HG02798 (cell line): ENCODE data around the gene ZNF22.

Experiments
- ATAC-seq: cut with Tn5 transposase; IDR thresholded peaks from one replicate; pipeline ENCODE4 v1.9.1; 2021; ENCODE audit warnings: mild to moderate bottlenecking; ENCODE audit not compliant: unreplicated experiment, poor library complexity

Gene ZNF22

DNA sequence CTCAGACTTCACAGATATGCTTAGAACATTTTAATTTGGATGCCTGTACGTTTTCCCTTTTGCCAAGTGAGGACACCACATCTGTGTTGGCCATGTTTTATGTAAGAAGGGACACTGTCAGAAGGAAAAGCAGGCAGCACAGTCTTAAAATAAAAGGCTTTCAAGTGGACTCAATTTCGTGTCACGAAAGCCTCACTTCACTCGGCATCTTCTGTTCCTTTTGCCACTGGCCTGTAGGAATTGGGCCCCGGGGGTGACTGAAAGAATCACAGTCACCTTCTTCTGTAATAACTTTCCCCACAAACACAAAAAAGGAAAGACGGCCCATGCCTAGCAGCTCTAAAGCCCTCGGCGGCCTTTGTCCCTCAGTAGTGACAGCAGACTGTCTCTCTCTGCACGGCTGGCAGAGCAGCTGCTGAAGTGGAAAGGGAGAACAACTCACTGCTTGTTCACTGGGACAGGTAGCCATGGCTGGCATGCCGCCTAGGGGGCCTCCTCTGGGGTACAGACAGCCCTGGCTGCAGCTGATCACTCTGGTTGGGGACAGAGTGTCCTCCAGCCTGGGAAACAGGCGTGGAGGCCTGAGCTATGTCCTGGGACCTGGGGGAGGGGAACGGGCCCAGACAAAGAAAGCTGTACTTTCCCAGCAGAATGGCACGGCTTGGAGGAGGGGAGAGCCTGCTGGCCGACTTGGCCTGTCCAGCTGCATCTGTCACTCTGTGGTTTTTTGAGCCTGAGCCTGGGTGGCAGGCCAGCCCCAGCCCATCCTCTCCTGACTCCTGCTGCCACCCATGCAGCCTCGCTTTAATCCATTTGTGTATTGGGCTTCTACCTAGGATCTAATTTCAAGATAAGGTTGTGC is 36.7 kb upstream of the ZNF22 start:
- no peak for ATAC-seq

DNA sequence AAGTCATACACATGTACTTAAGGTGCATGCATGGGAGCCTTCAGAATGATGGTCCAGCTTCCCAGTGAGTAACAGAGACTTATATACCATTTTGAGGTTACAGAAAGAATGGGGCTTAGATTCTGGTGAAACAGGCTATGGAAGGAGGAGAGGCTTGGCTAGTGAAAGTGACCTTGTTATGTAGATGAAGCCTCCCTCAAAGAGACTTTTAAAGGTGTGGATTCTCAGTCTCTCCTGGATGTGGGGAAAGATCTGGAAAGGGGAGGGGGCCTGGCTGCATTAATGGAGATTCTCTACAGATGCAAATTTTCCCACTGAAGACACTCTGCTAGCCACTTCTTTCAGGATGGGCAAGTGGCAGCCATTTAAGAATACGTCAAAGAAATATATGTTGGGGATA is 35.6 kb upstream of the ZNF22 start:
- ATAC-seq: no peak

DNA sequence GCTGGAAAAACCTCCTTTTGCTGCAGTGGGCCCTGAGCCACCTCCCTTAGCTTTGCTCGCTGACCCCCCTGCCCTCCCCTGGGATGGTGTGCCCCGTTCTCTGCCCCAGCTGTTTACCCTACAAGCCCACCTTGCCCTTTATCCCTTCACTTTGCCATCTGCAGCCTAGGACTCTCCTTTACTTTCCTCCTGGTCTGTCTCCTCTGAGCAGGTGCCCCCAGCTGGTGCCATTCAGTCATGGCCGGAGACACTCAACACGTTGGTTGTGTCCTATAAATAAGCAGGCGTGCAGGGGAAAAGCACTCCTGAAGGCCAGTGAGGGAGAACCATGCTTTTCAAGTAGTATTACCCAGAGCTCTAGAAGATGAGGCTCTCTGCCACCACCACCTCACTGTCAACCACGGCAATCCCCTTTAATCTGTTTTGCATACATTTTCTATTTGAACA is 35.0 kb upstream of the ZNF22 start:
- ATAC-seq: peak; percentile 40

DNA sequence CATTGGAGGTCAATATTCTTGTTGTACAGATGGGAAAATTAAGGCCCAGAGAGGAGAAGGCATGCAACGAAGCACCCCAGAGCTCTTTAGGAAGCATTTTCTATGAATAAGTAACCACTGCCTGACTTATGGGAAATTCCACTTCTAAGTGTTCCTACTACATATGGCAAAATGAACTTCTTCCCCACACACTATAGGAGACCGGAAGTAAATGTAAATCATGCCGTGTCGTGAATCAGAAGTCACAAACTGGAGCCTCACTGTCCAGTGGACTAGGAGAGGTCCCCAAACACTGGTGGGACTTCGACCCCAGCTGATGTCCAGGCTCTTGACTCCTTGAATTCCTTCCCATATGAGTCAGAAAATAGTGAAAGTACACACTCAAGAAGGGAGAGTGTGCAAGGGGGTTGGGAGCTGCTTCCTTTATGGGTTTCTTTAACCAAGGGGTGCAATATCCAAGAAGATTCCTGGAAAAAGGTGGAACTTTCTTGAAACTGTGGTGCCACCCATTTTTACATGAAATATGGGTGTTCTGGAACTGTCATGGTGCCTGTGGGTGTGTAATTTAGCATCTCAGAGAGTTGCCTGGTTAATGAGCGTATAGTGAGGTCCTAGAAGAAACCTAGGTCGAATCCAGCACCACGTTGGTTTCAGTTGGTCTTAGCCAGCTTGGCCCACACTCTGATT is 34.5 kb upstream of the ZNF22 start:
- peak; percentile 30 for ATAC-seq

DNA sequence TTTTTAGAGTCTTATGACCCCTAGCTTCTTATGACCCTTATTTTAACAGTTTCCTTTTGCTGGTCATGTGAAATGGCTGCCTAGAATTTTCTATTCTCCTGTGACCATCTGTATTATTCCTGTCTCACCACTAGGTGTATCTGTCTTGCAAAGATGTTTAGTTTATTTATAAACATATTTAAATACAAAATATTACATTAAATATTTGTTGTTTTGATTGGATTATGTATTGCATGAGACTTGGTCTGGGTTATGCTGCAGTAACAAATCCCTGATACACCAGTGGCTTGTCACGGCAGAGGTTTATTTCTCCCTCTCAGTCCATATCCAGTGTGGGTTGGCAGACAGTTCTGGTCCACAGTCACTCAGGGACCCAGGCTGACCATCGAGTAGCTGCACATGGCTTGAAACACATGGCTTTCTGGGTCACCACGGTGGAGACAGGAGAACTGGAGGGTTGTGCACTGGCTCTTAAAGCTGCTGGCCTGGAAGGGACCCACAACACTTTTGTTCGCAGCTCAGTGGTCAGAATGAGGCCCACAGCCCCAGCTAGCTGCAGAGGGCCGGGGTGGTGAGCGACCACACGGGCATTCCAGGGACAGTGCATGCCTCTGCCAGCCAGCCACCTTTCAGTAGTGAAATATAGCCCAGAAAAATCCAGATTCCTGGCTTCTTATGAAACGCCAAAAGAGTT is 33.8 kb upstream of the ZNF22 start:
- ATAC-seq: no peak

DNA sequence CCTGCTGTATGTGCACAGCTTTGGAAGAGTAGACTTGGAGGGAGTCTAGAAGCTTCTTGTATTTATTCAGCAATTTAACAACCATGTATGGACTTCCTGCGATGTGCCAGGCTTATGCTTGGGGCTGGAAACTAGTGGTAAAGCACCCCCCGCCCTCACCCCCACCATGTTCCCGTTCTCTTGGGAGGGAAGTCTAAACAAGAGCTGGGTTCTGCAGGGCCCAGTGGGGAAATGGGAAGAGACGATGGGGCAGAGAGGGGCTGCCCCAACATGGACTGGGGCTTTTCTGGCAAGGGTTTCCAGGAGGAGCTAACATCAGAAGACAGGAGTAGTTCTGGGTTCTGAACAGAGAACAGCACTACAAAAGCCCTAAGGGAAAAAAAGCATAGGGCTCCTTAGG is 33.1 kb upstream of the ZNF22 start:
- no peak for ATAC-seq

DNA sequence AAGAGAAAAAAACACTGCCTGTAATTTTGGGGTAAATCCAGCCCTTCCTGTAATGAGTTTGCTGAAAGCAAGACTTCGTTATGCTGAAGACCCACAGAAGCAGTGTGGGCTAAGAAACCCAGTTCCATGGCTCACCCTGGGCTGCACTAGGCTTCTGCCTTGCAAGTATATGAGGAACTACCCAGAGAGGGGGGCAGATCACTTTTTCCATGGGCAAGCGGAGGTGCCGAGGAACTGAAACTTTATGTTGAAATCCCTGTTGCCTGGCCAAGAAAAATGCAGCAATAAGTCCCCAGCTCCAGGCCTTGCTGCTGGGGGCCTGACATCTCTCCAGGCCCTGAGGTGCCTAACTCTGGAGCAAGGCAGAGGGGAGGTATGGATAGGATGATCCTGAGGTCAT is 32.6 kb upstream of the ZNF22 start:
- ATAC-seq: no peak

DNA sequence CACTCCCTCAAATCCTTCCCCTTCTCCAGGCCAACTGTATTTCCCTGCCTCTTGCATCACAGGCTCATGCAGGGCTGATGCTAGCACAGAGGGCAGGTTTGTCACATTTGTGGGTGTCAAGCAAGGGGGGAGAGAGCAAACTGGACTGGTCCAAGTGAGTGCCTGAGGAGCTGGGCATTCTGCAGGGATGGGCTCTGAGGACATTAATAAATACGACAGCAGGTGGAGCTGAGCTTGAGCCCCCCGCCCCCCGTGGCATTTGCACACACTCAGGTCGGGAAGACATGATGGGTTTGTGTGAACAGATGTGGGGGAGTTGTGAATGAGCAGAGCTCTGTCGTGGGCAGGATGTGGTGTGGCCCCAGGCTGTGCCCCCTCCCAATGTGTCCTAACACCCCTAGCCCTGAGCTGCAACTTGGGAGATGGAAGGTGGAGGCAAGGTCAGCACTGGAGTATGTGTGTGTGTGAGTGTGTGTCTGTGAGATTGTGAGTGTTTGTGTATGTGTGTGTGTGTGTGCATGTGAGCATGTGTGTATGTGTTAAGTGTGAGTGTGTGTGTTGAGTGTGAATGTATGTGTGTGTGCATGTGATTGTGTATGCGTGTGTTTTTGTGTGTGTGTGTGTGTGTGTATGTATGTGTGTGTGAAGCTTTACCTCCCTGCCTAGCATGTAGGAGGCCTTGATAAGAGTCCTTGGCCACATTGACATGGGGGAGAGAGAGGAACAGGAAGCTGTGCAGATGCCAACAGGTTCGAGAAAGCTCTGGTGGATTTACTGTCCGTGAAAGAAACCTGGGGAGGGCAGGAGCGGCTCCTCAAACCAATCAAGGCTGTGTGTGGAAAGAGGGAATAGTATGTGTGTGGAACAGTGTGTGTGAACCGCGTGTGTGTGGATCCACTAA is 32.0 kb upstream of the ZNF22 start:
- ATAC-seq: no peak

DNA sequence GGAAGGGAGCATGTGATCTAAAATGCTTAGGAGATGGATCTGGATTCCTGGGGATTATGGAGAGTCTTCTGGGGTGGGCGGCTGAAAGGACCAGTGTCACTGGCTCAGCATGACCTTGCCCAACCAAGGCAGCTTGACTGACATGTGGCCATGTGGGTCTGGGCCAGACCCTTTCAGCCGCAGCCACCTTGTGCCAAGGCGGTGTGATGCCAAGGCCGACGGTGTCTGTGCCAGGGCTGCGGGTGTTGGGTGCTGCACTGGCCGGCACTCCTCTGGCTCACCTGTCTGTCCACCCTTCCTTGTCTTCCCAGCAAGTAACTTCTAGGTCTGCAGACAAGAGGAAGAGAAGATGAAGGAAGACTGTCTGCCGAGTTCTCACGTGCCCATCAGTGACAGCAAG is 30.9 kb upstream of the ZNF22 start:
- ATAC-seq: no peak

DNA sequence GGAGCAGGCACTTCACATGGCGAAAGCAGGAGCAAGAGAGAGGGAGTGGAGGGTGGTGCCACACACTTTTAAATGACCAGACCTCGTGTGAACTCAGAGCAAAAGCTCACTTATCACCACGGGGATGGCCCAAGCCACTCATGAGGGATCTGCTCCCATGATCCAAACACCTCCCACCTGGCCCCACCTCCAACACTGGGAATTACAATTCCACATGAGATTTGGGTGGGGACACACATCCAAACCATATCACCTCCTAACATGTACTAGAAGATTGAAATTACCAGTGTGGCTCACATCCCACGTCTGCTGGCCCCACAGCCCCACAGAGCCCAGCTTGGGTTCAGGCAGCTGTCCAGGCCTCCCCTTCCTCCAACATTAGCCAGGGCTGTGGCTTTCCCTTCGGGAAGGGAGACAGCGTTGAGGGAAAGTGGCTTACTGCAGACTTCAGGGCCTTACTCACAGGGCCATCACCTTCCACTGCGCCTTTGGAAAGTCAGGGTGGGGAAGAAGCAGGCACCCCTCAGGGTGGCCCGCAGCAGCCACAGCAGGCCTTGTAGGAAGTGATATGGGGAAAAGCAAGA is 29.8 kb upstream of the ZNF22 start:
- no peak for ATAC-seq

DNA sequence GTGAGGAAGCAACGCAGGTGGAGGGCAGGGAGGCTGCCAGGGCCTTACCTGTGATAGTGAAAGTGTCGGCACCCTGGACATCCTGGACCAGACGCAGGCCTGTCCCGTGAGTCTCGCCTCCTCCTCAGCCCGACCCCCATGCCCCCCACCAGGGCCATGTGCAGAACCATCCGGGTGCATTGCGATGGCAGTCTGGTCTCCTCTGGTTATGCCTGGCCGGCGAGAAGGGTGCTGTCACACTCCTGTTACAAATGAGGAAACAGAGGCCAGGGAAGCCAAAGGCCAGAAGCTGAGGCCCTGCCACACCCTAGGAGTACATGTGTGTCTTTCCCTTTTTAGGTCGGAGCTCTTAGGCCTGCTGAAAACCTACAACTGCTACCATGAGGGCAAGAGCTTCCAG is 29.3 kb upstream of the ZNF22 start:
- ATAC-seq: no peak

DNA sequence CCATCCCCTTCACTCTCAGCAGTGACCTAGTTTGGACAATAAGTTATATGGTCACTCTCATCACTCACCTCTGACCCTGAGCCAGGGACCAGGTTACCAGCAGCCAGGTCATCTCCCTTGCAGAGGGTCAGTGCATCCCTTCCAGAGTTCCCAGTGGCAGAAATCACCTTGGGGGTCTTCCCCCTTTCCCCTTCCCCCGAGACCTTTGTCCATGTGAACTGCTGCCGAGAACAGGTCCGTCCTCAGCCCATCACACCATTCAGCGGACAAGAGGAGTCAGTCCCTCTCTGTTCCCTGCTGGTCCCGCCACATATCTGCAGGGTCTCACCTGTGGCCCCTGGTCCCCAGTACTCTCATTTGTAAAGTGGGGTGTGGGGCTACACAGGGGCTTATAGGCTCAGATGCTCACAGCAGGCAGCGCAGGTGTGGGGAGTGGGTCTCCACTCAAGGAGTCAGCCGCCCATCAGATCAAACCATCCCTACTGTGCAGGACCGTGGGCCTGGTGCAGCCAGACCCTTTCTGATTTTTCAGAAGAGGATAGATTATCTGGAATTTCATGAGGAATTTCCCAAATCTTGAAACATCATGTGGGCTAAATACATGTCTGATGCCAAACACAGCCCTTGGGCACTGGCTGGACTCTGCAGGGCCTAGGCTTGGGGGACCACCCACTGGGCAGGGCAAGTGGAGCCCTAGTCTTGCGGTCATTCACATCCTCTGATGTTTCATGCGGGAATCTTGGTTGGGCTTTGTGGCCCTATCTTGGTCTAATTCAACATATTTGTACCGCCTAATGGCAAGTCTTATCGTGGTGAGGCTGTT is 28.6 kb upstream of the ZNF22 start:
- no peak for ATAC-seq

DNA sequence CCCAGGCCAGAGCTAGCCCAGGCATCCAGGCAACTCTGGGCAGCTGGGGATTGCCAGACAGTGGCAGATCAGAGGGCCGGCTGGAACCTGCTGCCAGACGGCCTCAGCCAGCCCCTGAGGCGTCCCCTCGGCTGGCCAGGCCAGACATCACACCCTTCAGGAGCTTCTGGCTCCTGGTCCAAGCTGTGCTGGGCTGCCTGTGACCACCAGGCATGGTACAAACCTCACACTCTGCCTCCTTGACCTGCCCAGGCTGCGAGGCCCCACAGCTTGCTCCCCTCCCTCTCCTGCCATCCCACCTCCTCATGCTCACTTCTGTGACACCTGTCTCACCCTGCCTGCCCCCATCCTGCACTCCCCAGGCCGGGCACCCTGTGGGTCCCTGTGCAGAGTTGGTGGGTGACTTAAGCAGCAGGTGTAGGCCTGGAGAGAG is 27.8 kb upstream of the ZNF22 start:
- ATAC-seq: no peak

DNA sequence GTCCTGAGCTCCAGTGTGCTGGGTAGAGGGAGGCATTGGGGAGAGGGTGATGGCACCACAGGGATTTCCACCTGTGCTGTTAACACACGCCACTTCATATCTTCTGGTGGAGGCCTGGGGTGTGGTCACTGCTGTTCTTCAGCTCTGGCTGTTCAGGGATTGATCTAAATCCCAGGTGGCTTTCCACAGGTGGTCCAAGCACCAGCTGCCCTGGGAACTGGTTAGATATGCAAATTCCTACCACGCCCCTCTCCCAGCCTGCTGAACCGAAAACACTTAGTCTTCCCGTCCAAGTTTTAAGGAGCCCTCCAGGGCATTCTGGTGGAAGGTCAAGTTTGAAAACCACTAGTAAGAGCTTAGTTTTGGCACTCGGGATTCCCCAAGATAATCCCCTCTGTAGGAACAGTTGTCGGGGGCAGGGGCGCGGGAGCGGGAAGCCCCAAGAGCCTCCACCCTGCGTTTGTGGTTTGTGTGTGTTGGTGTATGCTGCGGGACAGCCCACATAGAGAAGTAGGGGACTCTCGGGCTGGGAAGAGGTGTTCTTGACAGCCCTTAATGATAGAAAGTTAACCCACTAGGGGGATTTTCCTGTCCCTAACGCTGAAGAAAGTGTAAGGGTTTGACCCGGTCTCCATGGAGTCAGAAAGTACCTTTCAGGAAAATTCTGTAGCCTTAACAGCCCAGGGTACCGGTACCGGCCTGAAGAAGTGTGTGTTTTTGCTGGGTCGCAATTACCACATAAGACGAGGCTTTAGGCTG is 27.2 kb upstream of the ZNF22 start:
- ATAC-seq: no peak

DNA sequence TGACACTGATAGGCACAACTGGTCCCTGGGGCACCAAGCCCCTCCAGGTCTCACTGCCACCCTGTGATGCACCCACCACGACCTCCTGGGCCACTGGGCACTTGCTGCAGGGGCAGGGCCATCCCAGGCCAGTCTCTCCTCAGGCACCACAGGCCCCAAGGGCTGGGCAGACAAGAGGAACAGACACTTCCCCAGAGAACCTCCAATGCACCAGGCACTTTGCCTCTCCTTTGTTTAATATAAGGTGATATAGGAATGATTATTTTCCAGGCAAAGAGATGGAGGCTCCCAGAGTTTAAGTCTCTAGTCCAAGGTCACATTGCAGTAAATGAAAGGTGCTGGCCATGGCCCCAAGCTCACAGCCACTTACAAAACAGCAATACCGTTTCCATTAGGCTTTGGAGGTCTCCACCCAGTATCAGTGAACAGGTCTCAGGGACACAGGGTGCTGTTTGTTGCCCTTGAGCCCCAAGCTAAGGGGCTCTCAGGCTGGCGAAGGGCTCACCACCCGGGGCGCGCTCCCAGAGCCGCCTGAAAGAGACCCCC is 26.6 kb upstream of the ZNF22 start:
- ATAC-seq: no peak

DNA sequence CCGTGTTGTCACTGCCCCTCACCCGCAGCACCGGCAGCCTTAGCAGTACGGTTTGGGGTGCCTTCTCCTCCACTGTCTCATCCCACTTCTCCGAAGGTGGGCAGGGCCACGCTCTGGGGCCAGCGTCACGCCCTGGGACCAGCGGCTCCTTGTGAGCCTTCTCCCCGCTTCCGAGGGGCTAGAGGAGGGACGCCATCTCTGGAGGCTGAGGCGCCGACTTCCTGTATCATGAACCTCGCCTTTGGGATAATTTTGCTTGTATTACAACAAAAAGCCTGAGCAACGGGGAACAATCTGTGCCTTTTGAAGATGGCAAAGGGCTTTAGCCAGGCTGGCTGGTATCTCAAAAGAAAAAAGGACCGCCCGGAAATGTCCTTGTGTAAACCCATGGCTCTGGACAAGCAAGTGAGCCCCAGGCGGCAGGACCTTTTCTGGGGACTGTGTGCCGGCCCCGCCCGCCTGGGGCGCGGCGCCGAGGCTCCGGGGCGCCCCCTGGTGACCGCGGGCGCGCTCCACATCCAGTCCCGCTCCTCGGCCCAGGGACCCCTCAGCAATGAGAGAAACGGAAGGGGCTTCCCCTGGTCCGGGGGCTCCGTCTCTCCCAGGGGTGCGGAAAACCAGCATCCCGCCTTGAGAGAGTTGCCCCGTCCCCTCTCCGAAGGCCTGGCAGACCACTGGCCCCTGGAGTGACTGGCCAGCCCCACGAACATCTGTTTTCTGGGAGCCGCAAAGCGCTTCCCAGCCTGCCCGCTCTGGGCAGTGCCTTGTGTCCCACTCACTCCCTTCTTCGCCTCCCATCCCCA is 25.9 kb upstream of the ZNF22 start:
- ATAC-seq: peak; percentile 71
